Superior temporal gyrus (tissue), 1 donor: ENCODE results near the gene PLEKHH3.

ENCODE experiments used
- DNase-seq: peaks from one replicate; pipeline ENCODE4 v3.0.0-alpha.2; 2016; ENCODE audit errors: extremely low spot score

Gene PLEKHH3

GRCh38 chr17:42685831-42686230, 9.0 kb upstream of the PLEKHH3 start:
- no peak for DNase-seq

GRCh38 chr17:42684929-42685556, 8.2 kb upstream of the PLEKHH3 start:
- DNase-seq: no peak

- no peak for DNase-seq
Observed at GRCh38 chr17:42683407-42684034, 6.7 kb upstream of the PLEKHH3 start.

- no peak for DNase-seq
Observed at GRCh38 chr17:42682722-42683403, 6.1 kb upstream of the PLEKHH3 start.

GRCh38 chr17:42681976-42682721, 5.4 kb upstream of the PLEKHH3 start, which contains the start of gene CNTNAP1:
TSS of gene CNTNAP1 (plus strand) at chr17:42682531. CDS start at chr17:42682830, 299 bp downstream.
- no peak for DNase-seq

- no peak for DNase-seq
Observed at GRCh38 chr17:42680331-42680808, 3.6 kb upstream of the PLEKHH3 start.

- peak; percentile 72 for DNase-seq
Observed at GRCh38 chr17:42679492-42680330, 2.9 kb upstream of the PLEKHH3 start.

- DNase-seq: no peak
Observed at GRCh38 chr17:42678951-42679491, 2.2 kb upstream of the PLEKHH3 start.

- peak; percentile 88 for DNase-seq
Observed at GRCh38 chr17:42677921-42678781, 1.4 kb upstream of the PLEKHH3 start.

GRCh38 chr17:42677012-42677857, 441 bp upstream of the PLEKHH3 start:
- DNase-seq: peak; percentile 99

- DNase-seq: no peak
Observed at GRCh38 chr17:42675965-42676423, 800 bp downstream of the PLEKHH3 start.

- no peak for DNase-seq
Observed at GRCh38 chr17:42675348-42675964, 1.3 kb downstream of the PLEKHH3 start.

- DNase-seq: no peak
Observed at GRCh38 chr17:42674755-42675347, 1.9 kb downstream of the PLEKHH3 start.

- no peak for DNase-seq
Observed at GRCh38 chr17:42673885-42674754, 2.7 kb downstream of the PLEKHH3 start.

- DNase-seq: no peak
Observed at GRCh38 chr17:42673266-42673884, 3.4 kb downstream of the PLEKHH3 start.

- DNase-seq: no peak
Observed at GRCh38 chr17:42672038-42672437, 4.8 kb downstream of the PLEKHH3 start.
